Thyroid gland (tissue), 4 donors: ENCODE measurements around the gene KANSL1. TPM values are rescaled to one million over a fixed set of nuclear protein-coding genes. Genes with fewer than 3 reads are reported as not detected.

ENCODE experiments used
- DNase-seq, 2 donors: peaks; one replicate each; pipeline ENCODE4 v3.0.0-alpha.2; 2019
- H3K27ac ChIP-seq, 3 donors: fragments of 200-600 bp; sonication (generic); 1 replicate in 2 of 3; 2 replicates in 1 of 3; pipeline ENCODE4 v1.5.1; 2016 to 2019; ENCODE audit warnings: mild to moderate bottlenecking in 1 of 3, moderate library complexity in 1 of 3
- H3K27me3 ChIP-seq: fragments of 200-600 bp; sonication (generic); one replicate; pipeline ENCODE4 v1.5.1; 2019
- H3K36me3 ChIP-seq, 2 donors: fragments of 200-600 bp; sonication (generic); one replicate each; pipeline ENCODE4 v1.5.1; 2016 to 2019
- H3K4me1 ChIP-seq, 2 donors: fragments of 200-600 bp; sonication (generic); one replicate each; pipeline ENCODE4 v1.5.1; 2017 to 2019
- H3K4me3 ChIP-seq, 3 donors: fragments of 200-600 bp; sonication (generic); replicated peaks in 1 of 3; 1 replicate in 2 of 3; 2 replicates in 1 of 3; pipeline ENCODE4 v1.5.1; 2016; ENCODE audit warnings: mild to moderate bottlenecking in 1 of 3
- H3K9me3 ChIP-seq: fragments of 200-600 bp; sonication (generic); one replicate; pipeline ENCODE4 v1.5.1; 2017
- POLR2A ChIP-seq, 2 donors: fragments of 450-650 bp; IDR thresholded peaks; one replicate each; pipeline ENCODE4 v1.6.1; 2017; ENCODE audit warnings: antibody characterized with exemption in 2 of 2, mild to moderate bottlenecking in 2 of 2, moderate library complexity in 1 of 2
- WGBS, 2 donors: methylation state at CpG; one replicate each; pipeline ENCODE4 v1.1.5; 2017; 5-methylcytosine and 5-hydroxymethylcytosine counted together
- intact Hi-C: fragments of 100-400 bp; cut with DNase I; formaldehyde crosslinking; loops from one replicate; pipeline ENCODE4 v1.15.1; 2023
- total RNA-seq, 4 donors: library from RNA; depleted of rRNA; stranded (reverse); fragments of >200 nt; gene quantifications; one replicate each; pipeline ENCODE4 v1.2.3, GENCODE V29; 2016
- TF ChIP-seq, protein P1 (sequence below), 6 experiments: fragments of 200-600 bp in 3 of 6; fragments of 450-650 bp in 3 of 6; sonication (generic) in 3 of 6; IDR thresholded peaks; one replicate each; pipeline ENCODE4 v1.5.1; 2016 to 2019; ENCODE audit warnings: antibody characterized with exemption in 6 of 6, mild to moderate bottlenecking in 2 of 6, inconsistent platforms in 1 of 6, moderate library complexity in 1 of 6

Gene KANSL1
- total RNA-seq, 4 donors from 2014 or later: 90.7 to 209 (median 124) TPM

DNA sequence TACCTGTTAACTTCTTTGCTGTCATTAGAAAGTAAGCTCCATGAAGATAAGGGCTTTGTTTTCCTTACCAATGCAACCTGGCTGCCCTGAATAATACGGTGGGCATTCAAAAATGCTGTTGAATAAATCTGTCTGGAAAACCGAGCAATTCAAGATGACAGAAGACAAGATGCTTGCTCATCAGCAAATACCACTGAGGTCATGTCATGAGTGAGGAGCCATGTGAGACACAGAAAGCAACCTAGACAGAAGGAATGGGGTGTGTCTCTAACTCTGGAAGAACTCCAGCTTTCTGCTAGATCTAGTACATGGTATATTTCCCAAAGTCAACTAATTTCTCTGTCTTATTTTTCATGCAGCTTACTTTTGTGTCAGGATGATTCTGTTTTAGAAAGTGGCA is 130.0 kb downstream of the KANSL1 start:
- Histone ChIP-seq H3K9me3 (no peaks in the 10 kb centered on the region), H3K4me3 (no peak overlapping the region), H3K4me1 (peaks cover 44 to 52% of the 10 kb centered on the region in 2 donors), H3K27me3 (no peaks in the 10 kb centered on the region), H3K36me3 (peaks cover 2 to 12% of the 10 kb centered on the region in 2 donors), H3K27ac (peak overlapping the region; percentile 69 to 74 (median 73))
- no peak for TF ChIP-seq POLR2A (IDR thresholded peaks at IDR 0.05)
- TF ChIP-seq, protein P1, sequence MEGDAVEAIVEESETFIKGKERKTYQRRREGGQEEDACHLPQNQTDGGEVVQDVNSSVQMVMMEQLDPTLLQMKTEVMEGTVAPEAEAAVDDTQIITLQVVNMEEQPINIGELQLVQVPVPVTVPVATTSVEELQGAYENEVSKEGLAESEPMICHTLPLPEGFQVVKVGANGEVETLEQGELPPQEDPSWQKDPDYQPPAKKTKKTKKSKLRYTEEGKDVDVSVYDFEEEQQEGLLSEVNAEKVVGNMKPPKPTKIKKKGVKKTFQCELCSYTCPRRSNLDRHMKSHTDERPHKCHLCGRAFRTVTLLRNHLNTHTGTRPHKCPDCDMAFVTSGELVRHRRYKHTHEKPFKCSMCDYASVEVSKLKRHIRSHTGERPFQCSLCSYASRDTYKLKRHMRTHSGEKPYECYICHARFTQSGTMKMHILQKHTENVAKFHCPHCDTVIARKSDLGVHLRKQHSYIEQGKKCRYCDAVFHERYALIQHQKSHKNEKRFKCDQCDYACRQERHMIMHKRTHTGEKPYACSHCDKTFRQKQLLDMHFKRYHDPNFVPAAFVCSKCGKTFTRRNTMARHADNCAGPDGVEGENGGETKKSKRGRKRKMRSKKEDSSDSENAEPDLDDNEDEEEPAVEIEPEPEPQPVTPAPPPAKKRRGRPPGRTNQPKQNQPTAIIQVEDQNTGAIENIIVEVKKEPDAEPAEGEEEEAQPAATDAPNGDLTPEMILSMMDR (IDR thresholded peaks at IDR 0.05): no peak
- 22 to 33% methylated on average over 2 of the region's 2 CpGs for WGBS, 2 donors
- intact Hi-C loops: no loop called here
- no peak for DNase-seq

DNA sequence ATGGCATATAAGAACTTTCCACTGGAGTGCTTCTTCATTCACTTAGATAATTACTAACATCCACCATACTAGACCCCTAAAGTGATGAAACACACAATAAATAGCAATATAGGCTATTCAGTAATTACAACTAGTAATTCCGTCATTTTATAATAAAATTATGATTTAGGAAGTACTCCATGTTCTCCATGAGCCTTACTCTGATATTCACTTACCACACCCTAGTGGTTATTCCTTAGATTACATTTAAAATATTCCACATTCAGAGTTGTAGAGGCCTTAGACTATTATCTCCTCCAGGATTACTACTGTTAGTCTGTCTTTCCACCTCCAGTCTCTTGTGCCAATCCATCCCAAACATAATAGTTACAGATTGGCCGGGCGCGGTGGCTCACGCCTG is 131.8 kb downstream of the KANSL1 start:
- Histone ChIP-seq H3K27me3 (no peaks in the 10 kb centered on the region), H3K4me3 (no peak overlapping the region), H3K27ac (no peak overlapping the region), H3K4me1 (peaks cover 56 to 57% of the 10 kb centered on the region in 2 donors), H3K36me3 (peaks cover 2 to 10% of the 10 kb centered on the region in 2 donors), H3K9me3 (no peaks in the 10 kb centered on the region)
- DNase-seq: no peak
- intact Hi-C loops: no loop called here
- WGBS, 2 donors: 94 to 100% methylated on average over 5 of the region's 5 CpGs
- no peak for TF ChIP-seq POLR2A (IDR thresholded peaks at IDR 0.05)
- TF ChIP-seq, protein P1 (IDR thresholded peaks at IDR 0.05): peak in 2 of 6 experiments; percentile 19 to 27

DNA sequence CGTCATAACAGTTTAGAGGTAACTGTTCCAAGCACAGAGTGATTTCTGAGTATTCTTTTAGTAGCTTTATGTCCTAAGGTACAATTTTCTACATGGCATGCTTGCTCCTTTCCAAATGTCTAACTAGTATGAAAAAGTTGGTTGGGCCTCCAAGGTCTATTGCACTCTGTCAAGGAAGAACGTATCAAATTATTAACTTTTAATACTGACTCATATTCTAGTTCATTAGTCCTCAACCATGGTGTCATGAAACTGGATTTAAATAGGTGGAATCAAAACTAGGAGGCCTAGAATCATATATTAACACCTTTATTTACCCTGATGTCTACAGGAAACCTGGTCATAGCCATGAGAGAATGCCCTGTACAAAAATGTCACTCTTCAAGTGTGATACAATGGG is 132.8 kb downstream of the KANSL1 start:
- Histone ChIP-seq H3K36me3 (peaks cover 0 to under 1% of the 10 kb centered on the region in 2 donors), H3K9me3 (no peaks in the 10 kb centered on the region), H3K27me3 (no peaks in the 10 kb centered on the region), H3K27ac (peak overlapping the region in 1 of 3 donors; percentile 83), H3K4me3 (no peak overlapping the region), H3K4me1 (peaks cover 50 to 52% of the 10 kb centered on the region in 2 donors)
- TF ChIP-seq POLR2A (IDR thresholded peaks at IDR 0.05): no peak
- TF ChIP-seq, protein P1 (IDR thresholded peaks at IDR 0.05): no peak
- intact Hi-C loops: no loop called here
- DNase-seq: no peak
- 84 to 90% methylated on average over 2 of the region's 2 CpGs for WGBS, 2 donors

DNA sequence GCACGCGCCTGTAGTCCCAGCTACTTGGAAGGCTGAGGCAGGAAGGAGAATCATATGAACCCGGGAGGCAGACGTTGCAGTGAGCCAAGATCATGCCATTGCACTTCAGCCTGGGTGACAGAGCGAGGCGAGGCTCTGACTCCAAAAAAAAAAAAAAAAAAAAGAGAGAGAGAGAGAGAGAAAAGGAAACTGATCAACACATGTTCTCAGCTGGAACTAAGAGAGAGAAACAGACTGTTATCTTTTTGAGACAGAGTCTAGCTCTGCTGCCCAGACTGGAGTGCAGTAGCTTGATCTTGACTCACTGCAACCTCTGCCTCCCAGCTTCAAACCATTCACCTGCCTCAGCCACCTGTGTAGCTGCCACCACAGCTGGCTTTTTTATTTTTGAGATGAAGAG is 133.7 kb downstream of the KANSL1 start:
- H3K36me3 ChIP-seq: no peaks in the 10 kb centered on the region
- H3K27ac ChIP-seq: peak overlapping the region; percentile 59 to 83 (median 83)
- intact Hi-C loops: no loop called here
- no peak overlapping the region for H3K4me3 ChIP-seq
- no peaks in the 10 kb centered on the region for H3K9me3 ChIP-seq
- H3K4me1 ChIP-seq: peaks cover 45 to 50% of the 10 kb centered on the region in 2 donors
- WGBS, 2 donors: 45 to 48% methylated on average over 5 to 6 of the region's 6 CpGs
- no peaks in the 10 kb centered on the region for H3K27me3 ChIP-seq
- DNase-seq: peak; percentile 46 to 76
- TF ChIP-seq, protein P1 (IDR thresholded peaks at IDR 0.05): no peak
- TF ChIP-seq POLR2A (IDR thresholded peaks at IDR 0.05): no peak

DNA sequence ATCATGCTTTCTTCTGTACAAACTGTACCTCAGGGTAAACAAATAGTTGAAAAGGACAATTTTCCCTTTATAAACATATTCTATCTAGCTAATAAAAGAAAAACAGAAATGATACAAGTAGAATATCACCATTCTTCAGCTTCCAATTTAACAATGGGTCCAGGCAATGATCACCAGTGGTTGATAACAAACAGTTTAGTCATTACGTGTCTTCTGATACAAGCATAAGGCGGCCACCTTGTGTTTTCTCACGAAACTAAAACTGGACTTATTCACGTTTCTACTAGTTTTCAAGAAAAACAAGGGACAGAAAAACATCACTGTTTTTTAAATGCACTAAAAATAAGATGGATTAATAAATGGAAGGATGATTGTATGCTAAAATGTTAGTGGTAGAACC is 135.9 kb downstream of the KANSL1 start:
- Histone ChIP-seq H3K27me3 (no peaks in the 10 kb centered on the region), H3K4me1 (peaks cover 27 to 30% of the 10 kb centered on the region in 2 donors), H3K27ac (peak overlapping the region in 2 of 3 donors; percentile 83), H3K4me3 (no peak overlapping the region), H3K9me3 (no peaks in the 10 kb centered on the region), H3K36me3 (no peaks in the 10 kb centered on the region)
- TF ChIP-seq, protein P1 (IDR thresholded peaks at IDR 0.05): no peak
- TF ChIP-seq POLR2A (IDR thresholded peaks at IDR 0.05): no peak
- DNase-seq: no peak
- 94 to 96% methylated on average over 4 of the region's 4 CpGs for WGBS, 2 donors
- intact Hi-C loops: no loop called here
